Esophagus muscularis mucosa (tissue), 3 donors: ENCODE data around the gene AHR.

Source experiments
- POLR2A ChIP-seq: fragments of 450-650 bp; IDR thresholded peaks from one replicate; pipeline ENCODE4 v1.6.1; 2017; ENCODE audit warnings: antibody characterized with exemption, moderate library complexity, mild to moderate bottlenecking, low read depth
- POLR2AphosphoS5 ChIP-seq, 2 donors: sonication (generic); formaldehyde crosslinking; IDR thresholded peaks; one replicate each; pipeline ENCODE4 v1.6.1; 2017; ENCODE audit warnings: antibody characterized with exemption in 2 of 2
- TF ChIP-seq, protein P1 (sequence below), 3 experiments: fragments of 200-600 bp in 2 of 3; fragments of 450-650 bp in 1 of 3; sonication (generic) in 2 of 3; IDR thresholded peaks; one replicate each; pipeline ENCODE4 v1.5.1; 2017 to 2019; ENCODE audit warnings: antibody characterized with exemption in 3 of 3, mild to moderate bottlenecking in 2 of 3, moderate library complexity in 1 of 3

DNA sequence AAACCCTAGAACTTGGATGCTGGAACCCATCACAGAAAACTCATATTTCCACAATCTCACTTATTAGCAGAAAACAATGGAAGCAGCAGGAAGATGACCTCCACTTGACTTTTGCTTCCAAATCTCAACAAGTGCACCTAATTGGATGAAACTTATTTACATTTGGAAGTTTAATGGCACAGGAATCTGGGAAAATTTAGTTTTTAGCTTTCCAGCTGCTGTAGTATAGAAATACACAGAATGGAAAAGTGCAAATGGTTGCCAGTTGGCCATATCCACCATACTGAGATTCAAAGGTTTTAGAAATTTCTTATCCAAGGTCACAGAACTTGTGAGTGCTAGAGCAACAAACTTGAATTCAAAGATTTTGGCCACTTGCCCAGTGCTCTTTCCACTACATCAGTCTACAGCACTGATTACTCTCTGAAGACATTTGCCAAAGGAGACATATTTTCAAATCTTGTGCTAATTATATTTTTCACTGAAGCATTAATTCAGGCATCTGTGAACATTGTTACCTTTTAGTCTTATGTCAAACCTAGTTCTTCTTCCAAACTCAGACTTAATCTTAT is 9.3 kb upstream of the AHR start:
- TF ChIP-seq, protein P1, sequence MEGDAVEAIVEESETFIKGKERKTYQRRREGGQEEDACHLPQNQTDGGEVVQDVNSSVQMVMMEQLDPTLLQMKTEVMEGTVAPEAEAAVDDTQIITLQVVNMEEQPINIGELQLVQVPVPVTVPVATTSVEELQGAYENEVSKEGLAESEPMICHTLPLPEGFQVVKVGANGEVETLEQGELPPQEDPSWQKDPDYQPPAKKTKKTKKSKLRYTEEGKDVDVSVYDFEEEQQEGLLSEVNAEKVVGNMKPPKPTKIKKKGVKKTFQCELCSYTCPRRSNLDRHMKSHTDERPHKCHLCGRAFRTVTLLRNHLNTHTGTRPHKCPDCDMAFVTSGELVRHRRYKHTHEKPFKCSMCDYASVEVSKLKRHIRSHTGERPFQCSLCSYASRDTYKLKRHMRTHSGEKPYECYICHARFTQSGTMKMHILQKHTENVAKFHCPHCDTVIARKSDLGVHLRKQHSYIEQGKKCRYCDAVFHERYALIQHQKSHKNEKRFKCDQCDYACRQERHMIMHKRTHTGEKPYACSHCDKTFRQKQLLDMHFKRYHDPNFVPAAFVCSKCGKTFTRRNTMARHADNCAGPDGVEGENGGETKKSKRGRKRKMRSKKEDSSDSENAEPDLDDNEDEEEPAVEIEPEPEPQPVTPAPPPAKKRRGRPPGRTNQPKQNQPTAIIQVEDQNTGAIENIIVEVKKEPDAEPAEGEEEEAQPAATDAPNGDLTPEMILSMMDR (IDR thresholded peaks at IDR 0.05): no peak
- no peak for TF ChIP-seq POLR2A
- TF ChIP-seq POLR2AphosphoS5 (IDR thresholded peaks at IDR 0.05): no peak
